KMS-11 (cell line): ENCODE measurements around the gene PPP1R3G.

Source experiments
- H2AFZ ChIP-seq: fragments of 200-600 bp; sonication (generic); 2 replicates; pipeline ENCODE4 v1.6.1; 2016; ENCODE audit warnings: antibody characterized with exemption, mixed run types, low read depth
- H3K27ac ChIP-seq: fragments of 200-600 bp; sonication (generic); 2 replicates; pipeline ENCODE4 v1.6.1; 2016; ENCODE audit warnings: mild to moderate bottlenecking, mixed run types
- H3K27me3 ChIP-seq: fragments of 200-600 bp; sonication (generic); 2 replicates; pipeline ENCODE4 v1.6.1; 2017; ENCODE audit warnings: mild to moderate bottlenecking, low read depth, mixed run types, moderate library complexity; ENCODE audit not compliant: insufficient read depth
- H3K36me3 ChIP-seq: fragments of 200-600 bp; sonication (generic); 2 replicates; pipeline ENCODE4 v1.6.1; 2017; ENCODE audit warnings: mild to moderate bottlenecking, mixed run types; ENCODE audit not compliant: insufficient read depth
- H3K4me1 ChIP-seq: fragments of 200-600 bp; sonication (generic); 2 replicates; pipeline ENCODE4 v1.6.1; 2016; ENCODE audit warnings: mild to moderate bottlenecking, low read depth, mixed run types; ENCODE audit not compliant: poor library complexity, severe bottlenecking
- H3K4me2 ChIP-seq: fragments of 200-600 bp; sonication (generic); 2 replicates; pipeline ENCODE4 v1.7.0; 2016; ENCODE audit warnings: mild to moderate bottlenecking, mixed run types
- H3K4me3 ChIP-seq: fragments of 200-600 bp; sonication (generic); IDR thresholded peaks from 2 replicates; pipeline ENCODE4 v1.6.1; 2017; ENCODE audit warnings: low read depth, low read length, mixed read lengths; ENCODE audit not compliant: insufficient read depth
- H3K79me2 ChIP-seq: fragments of 200-600 bp; sonication (generic); 2 replicates; pipeline ENCODE4 v1.6.1; 2016; ENCODE audit warnings: low read depth, mixed run types; ENCODE audit not compliant: insufficient read depth
- H3K9ac ChIP-seq: fragments of 200-600 bp; sonication (generic); 2 replicates; pipeline ENCODE4 v1.6.1; 2016; ENCODE audit warnings: mild to moderate bottlenecking, mixed run types
- H4K20me1 ChIP-seq: fragments of 200-600 bp; sonication (generic); 2 replicates; pipeline ENCODE4 v1.6.1; 2016; ENCODE audit warnings: mild to moderate bottlenecking, mixed run types; ENCODE audit not compliant: insufficient read depth
- TF ChIP-seq, protein P1 (sequence below): fragments of 200-600 bp; sonication (generic); conservative IDR thresholded peaks from 2 replicates; pipeline ENCODE4 v1.6.1; 2017; ENCODE audit warnings: low read depth, mild to moderate bottlenecking, antibody characterized with exemption, low read length, moderate library complexity, mixed read lengths

The PPP1R3G gene

DNA sequence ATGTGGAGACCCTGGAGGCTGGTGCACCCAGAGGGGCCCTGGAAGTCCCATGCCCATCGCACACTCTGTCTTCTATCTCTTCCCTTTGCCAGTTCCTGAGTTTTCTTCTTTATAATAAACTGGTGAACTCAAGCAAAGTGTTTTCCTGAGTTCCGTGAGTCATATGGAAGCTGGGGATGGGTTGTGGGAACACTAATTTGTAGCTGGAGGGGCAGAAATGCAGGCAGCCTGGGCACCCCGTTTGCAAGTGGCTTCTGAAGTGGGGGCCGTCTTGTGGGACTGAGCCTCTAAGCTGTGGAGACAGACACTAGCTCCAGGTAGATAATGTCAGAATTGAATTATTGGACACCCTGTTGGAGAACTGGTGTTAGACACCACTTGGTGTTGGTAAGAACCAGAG, 3.2 kb upstream of the PPP1R3G start:
- Histone ChIP-seq H3K27me3 (no peaks in the 10 kb centered on the region), H2AFZ (no peak overlapping the region), H3K27ac (no peak overlapping the region), H3K9ac (no peak overlapping the region), H3K79me2 (no peaks in the 10 kb centered on the region), H3K36me3 (no peaks in the 10 kb centered on the region), H4K20me1 (no peaks in the 10 kb centered on the region), H3K4me3 (no peak overlapping the region), H3K4me1 (no peaks in the 10 kb centered on the region), H3K4me2 (no peak overlapping the region)
- TF ChIP-seq, protein P1, sequence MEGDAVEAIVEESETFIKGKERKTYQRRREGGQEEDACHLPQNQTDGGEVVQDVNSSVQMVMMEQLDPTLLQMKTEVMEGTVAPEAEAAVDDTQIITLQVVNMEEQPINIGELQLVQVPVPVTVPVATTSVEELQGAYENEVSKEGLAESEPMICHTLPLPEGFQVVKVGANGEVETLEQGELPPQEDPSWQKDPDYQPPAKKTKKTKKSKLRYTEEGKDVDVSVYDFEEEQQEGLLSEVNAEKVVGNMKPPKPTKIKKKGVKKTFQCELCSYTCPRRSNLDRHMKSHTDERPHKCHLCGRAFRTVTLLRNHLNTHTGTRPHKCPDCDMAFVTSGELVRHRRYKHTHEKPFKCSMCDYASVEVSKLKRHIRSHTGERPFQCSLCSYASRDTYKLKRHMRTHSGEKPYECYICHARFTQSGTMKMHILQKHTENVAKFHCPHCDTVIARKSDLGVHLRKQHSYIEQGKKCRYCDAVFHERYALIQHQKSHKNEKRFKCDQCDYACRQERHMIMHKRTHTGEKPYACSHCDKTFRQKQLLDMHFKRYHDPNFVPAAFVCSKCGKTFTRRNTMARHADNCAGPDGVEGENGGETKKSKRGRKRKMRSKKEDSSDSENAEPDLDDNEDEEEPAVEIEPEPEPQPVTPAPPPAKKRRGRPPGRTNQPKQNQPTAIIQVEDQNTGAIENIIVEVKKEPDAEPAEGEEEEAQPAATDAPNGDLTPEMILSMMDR: no peak

DNA sequence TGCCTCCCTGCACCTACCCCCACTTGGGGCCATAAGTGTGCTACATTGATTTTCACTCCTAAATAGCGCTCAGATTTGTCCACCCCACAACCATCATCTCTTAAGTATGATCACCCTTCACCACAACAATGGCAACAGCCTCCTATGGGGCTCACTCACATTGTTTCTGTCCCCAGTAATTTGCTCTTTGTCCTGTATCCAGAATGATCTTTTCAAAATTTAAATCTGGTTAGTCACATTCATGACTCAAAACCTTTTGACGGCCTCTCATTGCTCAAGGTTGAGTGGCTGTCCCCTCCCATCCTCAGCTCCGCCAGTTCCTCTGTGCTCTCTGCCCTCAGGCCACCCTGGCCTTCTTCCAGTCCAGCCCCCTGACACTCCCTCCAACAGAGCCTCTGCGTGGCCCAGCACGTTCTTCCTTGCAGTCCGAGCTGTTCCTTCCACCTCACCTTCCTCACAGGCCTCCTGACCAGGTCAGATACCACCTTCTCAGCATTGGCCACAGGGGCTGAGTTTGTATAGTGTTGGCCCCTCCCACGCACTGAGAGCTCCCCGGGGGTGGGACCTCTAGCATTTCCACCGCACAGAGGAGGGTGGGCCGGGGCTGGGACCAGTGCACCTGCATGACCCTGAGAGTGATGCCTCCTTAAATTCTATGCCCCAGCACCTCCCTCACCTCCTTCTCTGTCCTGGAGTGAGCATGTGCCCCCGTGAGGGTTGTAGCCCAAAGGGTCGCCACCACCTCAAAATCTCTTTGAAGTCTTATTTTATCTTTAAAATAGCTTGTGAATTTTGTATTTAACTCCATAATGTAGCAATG, 2.4 kb upstream of the PPP1R3G start:
- Histone ChIP-seq H3K4me2 (no peak overlapping the region), H3K4me1 (no peaks in the 10 kb centered on the region), H4K20me1 (no peaks in the 10 kb centered on the region), H2AFZ (no peak overlapping the region), H3K9ac (no peak overlapping the region), H3K4me3 (no peak overlapping the region), H3K27ac (no peak overlapping the region), H3K27me3 (no peaks in the 10 kb centered on the region), H3K36me3 (no peaks in the 10 kb centered on the region), H3K79me2 (no peaks in the 10 kb centered on the region)
- TF ChIP-seq, protein P1: no peak

DNA sequence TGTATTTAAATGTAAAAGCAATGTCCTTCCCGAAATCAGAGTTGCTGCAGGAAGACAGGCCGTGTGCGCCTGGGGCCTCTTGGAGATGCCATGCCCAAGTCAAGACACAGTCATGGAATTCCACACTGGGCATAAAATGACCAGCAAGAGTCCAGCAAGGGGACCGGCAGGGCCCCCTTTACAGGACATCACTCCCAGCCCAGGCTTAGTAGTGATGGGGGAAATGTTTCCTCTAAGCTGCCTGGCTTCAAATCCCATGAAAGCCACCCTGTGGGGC, 1.9 kb upstream of the PPP1R3G start:
- Histone ChIP-seq H3K4me3 (no peak overlapping the region), H3K27me3 (no peaks in the 10 kb centered on the region), H3K9ac (no peak overlapping the region), H3K4me2 (no peak overlapping the region), H3K27ac (no peak overlapping the region), H3K36me3 (no peaks in the 10 kb centered on the region), H3K4me1 (no peaks in the 10 kb centered on the region), H2AFZ (no peak overlapping the region), H3K79me2 (no peaks in the 10 kb centered on the region), H4K20me1 (no peaks in the 10 kb centered on the region)
- TF ChIP-seq, protein P1: no peak

DNA sequence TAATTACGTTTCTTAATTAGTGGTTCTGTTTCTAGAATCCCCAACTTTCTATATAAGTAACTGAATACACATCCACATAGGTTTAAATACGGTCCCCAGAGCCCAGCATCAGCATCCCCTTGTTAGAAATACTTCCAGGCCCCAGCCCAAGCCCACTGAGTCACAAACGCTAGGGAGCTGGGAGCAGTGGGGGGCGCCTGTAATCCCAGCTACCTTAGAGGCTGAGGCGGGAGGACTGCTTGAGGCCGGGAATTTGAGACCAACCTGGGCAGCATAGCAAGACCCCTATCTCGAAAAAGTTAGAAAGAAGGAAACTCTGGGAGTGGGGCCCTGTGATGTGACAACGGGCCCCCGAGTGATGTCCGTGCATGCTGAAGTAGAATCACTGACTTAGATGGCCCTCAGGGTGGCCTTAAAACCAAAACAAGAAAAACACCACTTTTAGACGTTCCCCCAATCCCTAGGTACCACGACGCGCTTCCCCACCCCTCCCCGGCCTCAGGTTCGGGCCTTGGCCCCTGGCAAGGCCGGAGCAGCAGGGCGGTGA, 1.3 kb upstream of the PPP1R3G start:
- H2AFZ ChIP-seq: no peak overlapping the region
- no peak overlapping the region for H3K4me3 ChIP-seq
- H3K79me2 ChIP-seq: no peaks in the 10 kb centered on the region
- H3K27ac ChIP-seq: no peak overlapping the region
- no peaks in the 10 kb centered on the region for H3K4me1 ChIP-seq
- no peak overlapping the region for H3K4me2 ChIP-seq
- no peaks in the 10 kb centered on the region for H3K27me3 ChIP-seq
- H4K20me1 ChIP-seq: no peaks in the 10 kb centered on the region
- TF ChIP-seq, protein P1: no peak
- H3K9ac ChIP-seq: no peak overlapping the region
- no peaks in the 10 kb centered on the region for H3K36me3 ChIP-seq
